Measurements from ENCODE around the gene U2AF1L4.

Gene U2AF1L4

GRCh38 chr19:35777086-35777841, 32.0 kb upstream of the U2AF1L4 start:
- TF ChIP-seq RAD21 (IDR thresholded peaks at IDR 0.05; ENCODE audit: low read depth) (no peak), NFIC (IDR thresholded peaks at IDR 0.05) (no peak), FOXM1 (IDR thresholded peaks at IDR 0.05; ENCODE audit: borderline replicate concordance, low read depth) (no peak), EGR1 (IDR thresholded peaks at IDR 0.05) (no peak), CEBPB (IDR thresholded peaks at IDR 0.05) (no peak), CREB1 (IDR thresholded peaks at IDR 0.05; ENCODE audit: low read depth) (no peak), EP300 (IDR thresholded peaks at IDR 0.05; ENCODE audit: borderline replicate concordance) (no peak), USF1 (IDR thresholded peaks at IDR 0.05) (no peak), TAF1 (IDR thresholded peaks at IDR 0.05; ENCODE audit: low read depth) (no peak), REST (IDR thresholded peaks at IDR 0.05; ENCODE audit: low read depth) (no peak), TCF12 (IDR thresholded peaks at IDR 0.05; ENCODE audit: low read depth) (no peak), TEAD4 (IDR thresholded peaks at IDR 0.05) (no peak), YY1 (IDR thresholded peaks at IDR 0.05; ENCODE audit: low read depth) (no peak), ZBTB7A (IDR thresholded peaks at IDR 0.05; ENCODE audit: low read depth) (no peak)
- TF ChIP-seq, protein P1, sequence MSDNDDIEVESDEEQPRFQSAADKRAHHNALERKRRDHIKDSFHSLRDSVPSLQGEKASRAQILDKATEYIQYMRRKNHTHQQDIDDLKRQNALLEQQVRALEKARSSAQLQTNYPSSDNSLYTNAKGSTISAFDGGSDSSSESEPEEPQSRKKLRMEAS (IDR thresholded peaks at IDR 0.05) = no peak

- TF ChIP-seq RAD21 (IDR thresholded peaks at IDR 0.05; ENCODE audit: low read depth) (no peak), CREB1 (IDR thresholded peaks at IDR 0.05; ENCODE audit: low read depth) (no peak), TEAD4 (IDR thresholded peaks at IDR 0.05) (no peak), FOXM1 (IDR thresholded peaks at IDR 0.05; ENCODE audit: borderline replicate concordance, low read depth) (no peak), ZBTB7A (IDR thresholded peaks at IDR 0.05; ENCODE audit: low read depth) (no peak)
Observed at GRCh38 chr19:35776102-35776788, 31.0 kb upstream of the U2AF1L4 start.

DNA sequence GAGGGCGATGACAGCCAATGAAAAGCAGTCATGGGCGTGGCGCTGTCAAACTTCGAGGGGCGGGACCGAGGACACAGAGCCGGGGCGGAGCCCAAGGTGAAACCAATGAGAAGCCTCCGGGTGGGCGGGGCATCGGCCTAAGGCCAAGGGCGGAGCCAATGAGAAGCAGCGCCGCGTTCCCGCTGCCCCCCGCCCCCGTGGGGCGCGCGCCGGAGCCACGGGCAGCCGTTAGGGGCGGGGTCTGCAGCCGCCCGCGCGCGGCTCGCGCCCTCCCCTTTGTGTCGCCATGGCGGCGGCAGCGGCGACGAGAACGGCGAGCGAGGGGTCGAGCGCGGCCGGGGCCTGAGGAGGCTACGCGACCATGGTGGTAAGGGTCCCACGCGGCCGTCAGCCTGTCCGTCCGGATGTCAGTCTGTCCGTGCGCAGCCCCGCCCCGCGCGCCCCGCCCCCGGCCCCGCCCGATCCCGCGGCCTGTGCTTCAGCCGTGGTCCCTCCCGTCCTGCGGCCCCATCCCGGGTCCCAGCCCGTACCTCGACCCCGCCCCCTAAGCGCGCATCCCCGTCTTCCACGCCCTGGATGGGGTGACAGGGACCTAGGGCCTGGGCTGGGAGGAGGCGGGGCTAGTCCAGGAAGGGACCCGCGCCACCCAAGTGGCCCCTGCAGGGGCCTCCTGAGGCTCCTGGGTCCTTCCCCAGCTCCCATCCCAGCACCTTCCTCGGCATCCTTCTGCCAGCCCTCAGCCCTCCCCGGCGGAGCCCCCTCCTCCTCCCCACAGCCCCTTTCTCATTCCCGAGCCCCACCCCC, 30.3 kb upstream of the U2AF1L4 start, which contains the start of gene ARHGAP33:
ARHGAP33 (plus strand) TSS at position 267 of the 804 bp plus-strand sequence; CDS start at position 362, 95 bp downstream.
- TF ChIP-seq YY1 (IDR thresholded peaks at IDR 0.05; ENCODE audit: low read depth) = peak; percentile 76
- TF ChIP-seq EP300 (IDR thresholded peaks at IDR 0.05; ENCODE audit: borderline replicate concordance) = no peak

DNA sequence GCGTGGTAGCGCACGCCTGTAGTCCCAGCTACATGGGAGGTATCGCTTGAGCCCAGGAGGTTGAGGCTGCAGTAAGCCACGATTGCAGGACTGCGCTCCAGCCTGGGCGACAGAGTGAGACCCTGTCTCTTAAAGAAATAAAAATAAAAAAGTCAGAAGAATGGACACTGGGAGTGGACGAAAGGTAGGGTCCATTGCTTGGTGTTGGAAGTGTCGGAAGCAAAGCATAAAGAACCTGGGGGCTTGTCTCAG, 29.8 kb upstream of the U2AF1L4 start:
- TF ChIP-seq TEAD4 (IDR thresholded peaks at IDR 0.05) (no peak), TAF1 (IDR thresholded peaks at IDR 0.05; ENCODE audit: low read depth) (no peak)

DNA sequence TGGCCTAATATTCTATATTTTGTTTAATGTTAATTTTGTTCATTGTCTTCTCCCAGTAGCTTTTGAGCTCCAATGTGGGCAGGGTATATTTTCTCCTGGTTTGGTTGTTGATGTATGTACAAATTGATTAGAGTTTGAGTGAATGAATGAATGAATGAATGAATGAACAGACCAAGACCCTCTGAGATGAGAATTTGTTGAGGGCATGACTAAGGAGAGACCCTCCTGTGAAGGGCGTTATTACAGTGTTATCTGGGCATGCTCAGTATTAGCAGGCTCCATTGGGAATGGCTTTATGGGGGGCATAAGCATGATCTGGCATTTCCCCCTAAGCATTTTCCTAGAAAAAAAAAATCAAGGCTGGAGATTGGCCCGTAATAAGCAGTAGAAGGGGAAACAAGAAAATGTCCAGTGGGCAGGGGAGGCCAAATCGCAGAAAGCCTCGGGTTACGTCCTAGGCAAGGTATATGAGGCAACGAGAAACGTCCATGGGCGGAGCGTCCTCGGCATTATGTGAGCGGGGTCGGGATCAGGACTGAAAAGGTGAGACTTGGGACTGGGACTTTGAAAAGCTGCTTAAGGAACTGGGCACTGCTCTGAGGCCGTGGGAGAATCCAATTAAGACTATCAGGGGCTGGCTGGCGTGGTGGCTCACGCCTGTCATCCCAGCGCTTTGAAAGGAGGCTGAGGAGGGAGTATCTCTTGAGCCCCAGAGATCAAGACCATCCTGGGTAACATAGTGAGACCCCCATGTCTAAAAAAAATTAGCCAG, 29.2 kb upstream of the U2AF1L4 start:
- TF ChIP-seq TAF1 (IDR thresholded peaks at IDR 0.05; ENCODE audit: low read depth) (no peak), ZBTB7A (IDR thresholded peaks at IDR 0.05; ENCODE audit: low read depth) (0 out of 2 replicates have a peak, but pooled peaks have one; percentile 29), TCF12 (IDR thresholded peaks at IDR 0.05; ENCODE audit: low read depth) (no peak)

DNA sequence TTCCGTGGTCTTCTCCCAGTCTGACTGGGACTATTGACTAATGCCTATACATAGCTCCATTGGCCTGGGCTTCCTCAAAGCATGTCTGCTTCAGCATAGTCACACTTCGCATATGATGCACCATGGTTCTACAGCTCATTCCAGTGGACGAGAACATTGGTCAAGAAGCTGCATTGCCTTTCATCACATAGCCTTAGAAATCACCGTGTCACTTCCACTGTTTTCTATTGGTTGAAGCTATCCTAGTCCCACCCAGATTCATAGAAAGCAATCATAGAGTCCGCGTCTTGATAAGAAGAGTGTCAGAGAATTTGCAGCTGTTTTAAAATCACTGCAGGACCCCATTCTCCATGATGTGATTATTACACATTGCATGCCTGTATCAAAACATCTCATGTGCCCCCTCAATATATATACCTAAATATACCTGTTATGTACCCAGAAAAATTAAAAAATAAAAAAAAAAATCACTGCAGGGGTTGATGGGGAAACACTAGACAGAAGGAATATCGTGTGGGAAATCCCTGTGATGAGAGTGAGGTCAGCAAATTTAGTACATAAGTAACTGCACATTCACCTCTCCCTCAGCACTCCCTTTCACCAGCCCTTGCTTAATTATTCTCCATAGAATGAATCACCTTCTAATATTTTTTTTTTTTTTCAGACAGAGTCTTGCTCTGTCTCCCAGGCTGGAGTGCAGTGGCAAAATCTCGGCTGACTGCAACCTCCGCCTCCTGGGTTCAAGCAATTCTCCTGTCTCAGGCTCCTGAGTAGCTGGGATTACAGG, 28.0 kb upstream of the U2AF1L4 start:
- TF ChIP-seq ZBTB7A (IDR thresholded peaks at IDR 0.05; ENCODE audit: low read depth) (no peak), TAF1 (IDR thresholded peaks at IDR 0.05; ENCODE audit: low read depth) (no peak), TEAD4 (IDR thresholded peaks at IDR 0.05) (no peak), RAD21 (IDR thresholded peaks at IDR 0.05; ENCODE audit: low read depth) (no peak), FOXM1 (IDR thresholded peaks at IDR 0.05; ENCODE audit: borderline replicate concordance, low read depth) (no peak), CREB1 (IDR thresholded peaks at IDR 0.05; ENCODE audit: low read depth) (no peak), NFIC (IDR thresholded peaks at IDR 0.05) (no peak), TCF12 (IDR thresholded peaks at IDR 0.05; ENCODE audit: low read depth) (no peak), USF1 (IDR thresholded peaks at IDR 0.05) (no peak), CEBPB (IDR thresholded peaks at IDR 0.05) (no peak), YY1 (IDR thresholded peaks at IDR 0.05; ENCODE audit: low read depth) (no peak), REST (IDR thresholded peaks at IDR 0.05; ENCODE audit: low read depth) (no peak), EGR1 (IDR thresholded peaks at IDR 0.05) (no peak), EP300 (IDR thresholded peaks at IDR 0.05; ENCODE audit: borderline replicate concordance) (no peak)
- TF ChIP-seq, protein P1 (IDR thresholded peaks at IDR 0.05) = no peak
